ENCODE results near the gene WNT11. TPM values are rescaled to one million over a fixed set of nuclear protein-coding genes. Genes with fewer than 3 reads are reported as not detected.

Gene WNT11
- total RNA-seq, 6 experiments from 2014 or later = not detected

DNA sequence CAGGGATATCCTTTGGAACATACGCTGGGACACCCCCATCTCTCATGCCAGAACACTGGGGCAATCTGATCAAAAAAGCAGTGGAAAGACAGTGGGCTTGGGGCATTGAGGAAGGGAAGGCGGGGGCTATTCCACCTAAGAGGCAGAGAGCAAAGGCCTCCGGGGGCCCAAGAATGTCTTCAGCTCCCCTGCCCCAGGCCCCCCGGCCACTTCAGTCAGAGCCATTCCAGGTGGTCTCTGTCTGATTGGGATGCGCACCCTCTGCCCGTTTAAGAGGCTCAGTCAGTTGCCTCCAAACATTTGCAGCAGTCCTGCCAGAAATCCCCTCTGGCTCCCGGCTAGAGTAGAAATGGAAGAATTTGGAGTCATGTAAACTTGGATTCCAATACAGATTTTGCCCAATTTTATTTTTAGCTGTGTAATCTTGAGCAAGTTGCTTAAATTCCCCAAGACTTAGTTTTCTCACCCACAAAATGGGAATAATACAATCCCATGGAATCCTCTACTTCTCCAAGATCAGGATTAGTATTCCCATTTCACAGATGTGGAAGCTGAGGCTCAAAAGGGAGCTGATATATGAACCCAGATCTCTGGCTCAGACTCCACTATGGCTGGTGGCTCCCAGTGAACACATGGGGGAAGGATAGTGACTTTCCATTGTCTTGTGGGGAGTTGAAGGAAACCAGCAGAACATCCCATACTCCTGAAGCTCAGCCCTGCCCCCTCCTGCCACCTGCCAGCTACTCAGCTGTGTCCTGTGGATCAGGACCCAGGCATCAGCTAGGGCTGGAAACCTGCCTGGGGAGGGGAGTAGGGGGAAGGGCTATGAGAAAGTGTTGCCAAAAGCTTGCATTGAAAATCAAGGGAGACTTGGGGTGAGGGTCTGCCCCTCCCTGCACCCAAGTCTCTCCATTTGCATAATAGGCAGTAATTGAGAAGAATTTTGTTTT is 6.1 kb upstream of the WNT11 start:
- H3K27me3 Mint-ChIP-seq (ENCODE audit: insufficient read depth) = peaks cover 25% of the 10 kb centered on the region
- TF ChIP-seq, protein P1, sequence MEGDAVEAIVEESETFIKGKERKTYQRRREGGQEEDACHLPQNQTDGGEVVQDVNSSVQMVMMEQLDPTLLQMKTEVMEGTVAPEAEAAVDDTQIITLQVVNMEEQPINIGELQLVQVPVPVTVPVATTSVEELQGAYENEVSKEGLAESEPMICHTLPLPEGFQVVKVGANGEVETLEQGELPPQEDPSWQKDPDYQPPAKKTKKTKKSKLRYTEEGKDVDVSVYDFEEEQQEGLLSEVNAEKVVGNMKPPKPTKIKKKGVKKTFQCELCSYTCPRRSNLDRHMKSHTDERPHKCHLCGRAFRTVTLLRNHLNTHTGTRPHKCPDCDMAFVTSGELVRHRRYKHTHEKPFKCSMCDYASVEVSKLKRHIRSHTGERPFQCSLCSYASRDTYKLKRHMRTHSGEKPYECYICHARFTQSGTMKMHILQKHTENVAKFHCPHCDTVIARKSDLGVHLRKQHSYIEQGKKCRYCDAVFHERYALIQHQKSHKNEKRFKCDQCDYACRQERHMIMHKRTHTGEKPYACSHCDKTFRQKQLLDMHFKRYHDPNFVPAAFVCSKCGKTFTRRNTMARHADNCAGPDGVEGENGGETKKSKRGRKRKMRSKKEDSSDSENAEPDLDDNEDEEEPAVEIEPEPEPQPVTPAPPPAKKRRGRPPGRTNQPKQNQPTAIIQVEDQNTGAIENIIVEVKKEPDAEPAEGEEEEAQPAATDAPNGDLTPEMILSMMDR (IDR thresholded peaks at IDR 0.05) = no peak
- H3K4me3 Mint-ChIP-seq = no peak overlapping the region
- no peak for DNase-seq
- no peak overlapping the region for H3K27ac Mint-ChIP-seq
- H3K4me1 Mint-ChIP-seq (ENCODE audit: low read depth) = peaks cover 20% of the 10 kb centered on the region
- no peaks in the 10 kb centered on the region for H3K36me3 Mint-ChIP-seq (ENCODE audit: low read depth)
- H3K9me3 Mint-ChIP-seq = no peaks in the 10 kb centered on the region

DNA sequence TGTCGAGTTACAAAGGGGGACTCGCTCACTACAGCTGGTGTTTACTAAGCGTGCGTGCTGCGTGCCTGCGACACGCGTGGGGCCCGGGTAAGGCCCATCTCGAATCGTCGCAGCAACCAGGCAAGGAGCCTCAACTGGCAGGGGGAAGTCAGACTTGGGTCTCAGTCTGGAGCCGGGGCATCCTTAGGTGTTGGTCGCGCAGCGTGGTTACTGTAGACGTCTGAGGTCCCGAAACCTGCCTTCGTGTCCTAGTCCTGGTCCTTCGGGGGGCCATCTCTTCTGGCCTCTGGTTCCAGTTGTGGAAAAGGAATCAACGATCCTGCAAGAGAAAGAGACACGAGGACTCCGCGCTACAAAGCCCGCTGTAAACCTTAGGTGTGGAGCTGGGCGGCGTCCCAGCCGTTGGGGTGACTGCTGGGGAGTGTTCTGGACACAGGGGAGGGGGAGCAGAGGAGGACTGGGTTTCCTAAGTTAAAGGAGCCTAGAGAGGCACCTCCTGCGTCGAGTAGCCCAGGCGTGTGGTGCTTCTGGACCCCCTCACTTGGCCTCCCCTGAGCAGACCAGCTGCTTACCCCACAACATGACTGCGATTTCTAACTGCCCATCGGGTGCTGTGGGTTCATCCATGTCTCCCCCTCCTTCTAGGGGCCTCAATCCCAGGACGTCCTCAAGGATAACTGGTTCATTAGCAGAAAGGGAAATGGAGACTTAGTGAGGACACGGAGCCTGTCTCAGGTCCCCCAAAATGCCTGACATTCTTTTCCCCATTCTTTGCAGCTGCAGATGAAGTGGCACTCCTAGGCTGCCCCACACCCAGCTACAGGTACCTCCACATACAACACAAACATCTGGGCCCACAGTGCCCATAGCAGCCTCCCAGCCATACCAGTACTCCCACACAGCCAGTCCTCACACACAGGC is 4.9 kb upstream of the WNT11 start:
- H3K9me3 Mint-ChIP-seq = no peaks in the 10 kb centered on the region
- H3K27me3 Mint-ChIP-seq (ENCODE audit: insufficient read depth) = peaks cover 32% of the 10 kb centered on the region
- no peak for DNase-seq
- TF ChIP-seq, protein P1 (IDR thresholded peaks at IDR 0.05) = no peak
- peaks cover 19% of the 10 kb centered on the region for H3K4me1 Mint-ChIP-seq (ENCODE audit: low read depth)
- H3K4me3 Mint-ChIP-seq = peak overlapping the region; percentile 60; the same call in 1 of the 2 replicates
- no peak overlapping the region for H3K27ac Mint-ChIP-seq
- H3K36me3 Mint-ChIP-seq (ENCODE audit: low read depth) = no peaks in the 10 kb centered on the region

DNA sequence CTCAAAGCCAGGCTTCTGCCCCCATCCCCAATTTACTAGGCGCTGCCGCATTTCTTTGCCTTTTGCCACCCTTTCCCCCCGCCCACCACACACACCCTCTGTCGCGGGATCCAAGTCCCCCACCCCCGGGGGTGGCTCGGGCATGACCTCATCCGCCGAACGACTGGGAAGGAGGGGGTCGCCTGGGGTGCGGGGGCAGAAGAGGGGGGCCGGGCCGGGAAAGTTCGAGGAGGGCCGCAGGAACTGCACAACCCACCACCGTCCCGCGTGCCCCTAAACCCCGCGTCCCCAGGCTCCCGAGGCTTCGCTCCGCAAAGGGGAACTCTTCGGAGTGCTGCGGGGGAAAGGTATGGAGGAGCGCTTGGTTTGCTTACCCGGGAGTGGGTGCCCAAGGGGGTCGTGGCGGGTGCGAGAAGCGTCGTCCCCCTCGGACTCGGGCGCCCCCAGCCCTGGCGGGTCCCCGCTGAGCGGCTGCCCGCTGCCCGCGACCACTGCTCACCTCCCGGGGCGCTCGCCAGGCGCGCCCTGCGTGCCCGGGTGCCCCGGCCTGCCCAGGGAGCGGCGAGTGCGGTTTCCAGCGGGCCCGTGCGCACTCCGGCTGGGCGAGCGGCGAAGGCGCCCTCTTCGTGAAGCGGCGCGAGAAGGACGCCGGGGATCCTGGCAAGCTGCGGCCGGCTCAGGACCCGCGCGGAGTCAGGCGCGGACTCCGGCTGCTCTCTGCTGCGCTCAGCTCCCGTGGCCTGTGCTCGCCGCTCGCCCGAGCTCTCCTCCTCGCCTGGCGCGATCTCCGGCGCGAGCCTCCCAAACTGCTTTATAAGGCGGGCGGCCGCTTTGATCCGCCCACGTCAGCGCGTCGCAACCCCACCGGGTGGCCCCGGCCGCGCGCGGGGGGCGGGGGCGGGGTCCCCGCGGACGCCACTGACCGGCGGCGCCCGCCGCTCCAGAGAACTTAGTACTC is 4.0 kb upstream of the WNT11 start:
- peak overlapping the region; percentile 60; the same call in 1 of the 2 replicates for H3K4me3 Mint-ChIP-seq
- DNase-seq = no peak
- H3K36me3 Mint-ChIP-seq (ENCODE audit: low read depth) = no peaks in the 10 kb centered on the region
- peaks cover 41% of the 10 kb centered on the region for H3K27me3 Mint-ChIP-seq (ENCODE audit: insufficient read depth)
- H3K9me3 Mint-ChIP-seq = no peaks in the 10 kb centered on the region
- peaks cover 15% of the 10 kb centered on the region for H3K4me1 Mint-ChIP-seq (ENCODE audit: low read depth)
- TF ChIP-seq, protein P1 (IDR thresholded peaks at IDR 0.05) = no peak
- no peak overlapping the region for H3K27ac Mint-ChIP-seq

DNA sequence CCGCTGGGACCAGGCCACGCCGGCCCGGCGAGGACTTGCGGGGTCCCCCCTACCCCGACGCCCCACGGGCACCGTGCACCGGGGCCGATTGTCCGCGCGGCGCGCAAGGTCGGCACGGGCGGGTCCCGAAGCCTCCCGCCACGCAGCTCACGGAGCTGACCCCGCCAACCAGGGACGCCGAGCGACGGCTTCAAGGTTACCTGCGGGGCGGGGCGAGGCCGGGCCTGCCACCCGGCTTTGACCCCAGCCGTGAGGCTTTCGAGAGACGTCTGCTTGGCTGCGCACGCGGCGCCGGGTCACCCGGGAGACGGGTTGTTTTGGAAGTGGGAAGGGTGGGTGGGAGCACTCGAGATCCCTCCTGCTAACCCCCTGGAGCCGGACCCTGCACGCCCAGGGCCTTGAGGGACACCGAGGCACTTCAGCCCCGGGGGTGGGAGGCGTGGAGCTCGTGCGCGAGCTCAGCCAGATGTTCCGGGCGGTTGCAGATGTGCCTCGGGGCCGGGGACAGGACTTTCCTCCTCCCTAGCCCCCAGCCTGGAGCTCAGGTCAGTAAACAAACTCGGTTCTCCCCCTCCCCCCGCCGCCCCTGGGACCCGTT is 3.2 kb upstream of the WNT11 start:
- no peaks in the 10 kb centered on the region for H3K36me3 Mint-ChIP-seq (ENCODE audit: low read depth)
- DNase-seq = no peak
- H3K4me1 Mint-ChIP-seq (ENCODE audit: low read depth) = peaks cover 13% of the 10 kb centered on the region; the same call in 1 of the 2 replicates
- TF ChIP-seq, protein P1 (IDR thresholded peaks at IDR 0.05) = no peak
- H3K27ac Mint-ChIP-seq = no peak overlapping the region
- no peaks in the 10 kb centered on the region for H3K9me3 Mint-ChIP-seq
- H3K4me3 Mint-ChIP-seq = no peak overlapping the region
- H3K27me3 Mint-ChIP-seq (ENCODE audit: insufficient read depth) = peaks cover 49% of the 10 kb centered on the region

Measured in HFFc6 (cell line).